Raji (cell line): Measurements from ENCODE around the gene PRIMPOL.

Source experiments
- POLR2A ChIP-seq: IDR thresholded peaks from 2 replicates; pipeline ENCODE4 v1.6.1; 2011; ENCODE audit warnings: low read depth, low read length, control low read depth; ENCODE audit not compliant: insufficient read depth

Gene PRIMPOL

DNA sequence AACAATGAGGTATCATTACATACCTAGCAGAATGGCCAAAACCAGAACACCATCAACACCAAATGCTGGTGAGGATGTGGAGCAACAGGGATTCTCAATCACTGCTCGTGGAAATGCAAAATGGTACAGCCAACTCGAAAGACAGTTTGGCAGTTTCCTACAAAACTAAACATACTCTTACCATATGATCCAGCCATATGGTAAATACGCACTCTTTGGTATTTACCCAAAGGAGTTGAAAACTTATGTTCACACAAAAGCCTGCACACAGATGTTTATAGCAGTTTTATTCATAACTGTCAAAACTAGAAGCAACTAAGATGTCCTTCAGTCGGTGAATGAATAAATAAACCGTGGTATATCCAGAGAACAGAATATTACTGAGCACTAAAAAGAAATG is 8.1 kb upstream of the PRIMPOL start:
- no peak for TF ChIP-seq POLR2A

DNA sequence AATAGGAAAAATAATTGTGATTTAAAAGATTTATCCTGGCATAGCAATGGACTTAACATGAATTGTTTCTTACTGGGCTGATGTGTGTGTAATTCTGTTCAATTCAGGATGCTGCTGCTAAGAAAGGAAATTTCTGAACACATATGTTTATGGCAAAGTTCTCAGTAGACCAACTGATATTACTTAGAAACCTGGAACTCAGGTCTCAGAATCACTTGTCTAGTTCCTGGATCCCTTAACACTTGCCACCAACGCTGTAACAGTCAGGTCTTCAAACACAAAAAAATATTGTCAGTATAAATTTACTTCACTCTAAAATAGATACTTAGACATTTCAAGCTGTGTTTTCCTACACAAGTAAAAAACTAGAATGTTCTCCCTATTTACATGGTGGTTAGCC is 5.8 kb upstream of the PRIMPOL start:
- TF ChIP-seq POLR2A = no peak

DNA sequence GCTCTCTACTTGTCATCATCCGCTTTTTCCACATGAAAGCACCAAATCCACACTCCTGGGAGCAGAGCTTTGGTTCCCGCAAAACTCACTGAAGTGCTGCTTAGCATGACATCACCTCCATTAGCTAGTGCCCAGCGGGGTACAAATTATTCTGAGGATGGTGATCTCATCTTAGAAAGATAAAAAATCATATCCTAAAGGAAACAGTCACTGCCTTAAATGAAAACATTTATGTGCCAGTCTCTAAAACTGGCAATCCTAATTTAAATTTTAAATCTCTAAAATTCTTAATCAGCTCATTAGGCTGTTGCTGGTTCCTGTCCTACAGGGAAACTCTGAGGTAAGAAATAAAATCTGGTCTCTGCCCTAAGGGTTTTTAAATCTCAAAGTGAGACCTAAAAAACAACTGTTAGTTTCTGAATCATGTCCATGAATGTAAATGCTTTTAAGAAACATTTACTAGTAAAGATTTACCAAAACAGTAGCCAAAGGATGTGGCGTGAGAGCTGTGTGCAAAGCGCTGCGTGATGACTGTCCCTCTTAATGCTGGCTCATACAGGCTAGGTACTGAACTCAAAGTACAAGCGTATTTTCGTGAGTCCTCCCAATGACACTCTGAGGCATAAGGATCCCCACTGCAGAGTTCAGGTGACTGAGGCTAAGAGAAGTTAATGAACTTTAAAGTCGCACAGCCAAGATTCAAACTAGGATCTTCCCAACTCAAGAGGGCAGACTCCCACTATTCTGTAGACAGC is 4.8 kb upstream of the PRIMPOL start:
- no peak for TF ChIP-seq POLR2A

DNA sequence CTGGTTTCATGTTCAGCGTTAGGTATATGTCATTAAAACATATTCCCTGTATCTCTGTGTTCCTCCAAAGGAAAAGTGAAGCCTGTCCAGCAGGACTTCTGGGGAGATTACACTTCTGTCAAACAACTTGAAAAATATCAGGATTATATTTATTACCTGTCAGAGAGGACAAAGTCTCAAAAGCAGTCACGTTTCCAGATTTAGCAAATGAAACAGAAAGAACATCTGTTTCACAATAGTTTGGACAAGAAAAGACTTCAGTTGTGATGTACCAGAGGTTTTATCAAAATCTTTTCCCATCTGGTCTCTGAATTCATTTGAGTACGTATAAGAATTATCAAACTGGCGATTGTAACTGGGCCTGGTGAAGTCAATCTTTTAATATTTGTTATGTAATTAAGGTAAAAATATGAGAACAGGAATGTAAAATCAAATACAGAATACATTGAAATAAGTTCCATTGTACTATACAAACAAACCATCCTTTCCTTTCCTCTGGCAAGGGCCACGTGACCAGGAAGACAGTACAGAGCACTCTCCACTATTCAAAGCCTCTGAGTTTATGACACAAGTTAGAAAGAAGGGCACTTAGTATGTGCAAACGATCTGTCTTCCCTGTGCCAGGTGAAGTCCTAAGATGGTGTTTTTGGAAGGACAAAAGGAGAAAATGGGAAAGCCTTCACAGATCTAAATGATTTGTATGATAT is 3.5 kb upstream of the PRIMPOL start:
- no peak for TF ChIP-seq POLR2A

DNA sequence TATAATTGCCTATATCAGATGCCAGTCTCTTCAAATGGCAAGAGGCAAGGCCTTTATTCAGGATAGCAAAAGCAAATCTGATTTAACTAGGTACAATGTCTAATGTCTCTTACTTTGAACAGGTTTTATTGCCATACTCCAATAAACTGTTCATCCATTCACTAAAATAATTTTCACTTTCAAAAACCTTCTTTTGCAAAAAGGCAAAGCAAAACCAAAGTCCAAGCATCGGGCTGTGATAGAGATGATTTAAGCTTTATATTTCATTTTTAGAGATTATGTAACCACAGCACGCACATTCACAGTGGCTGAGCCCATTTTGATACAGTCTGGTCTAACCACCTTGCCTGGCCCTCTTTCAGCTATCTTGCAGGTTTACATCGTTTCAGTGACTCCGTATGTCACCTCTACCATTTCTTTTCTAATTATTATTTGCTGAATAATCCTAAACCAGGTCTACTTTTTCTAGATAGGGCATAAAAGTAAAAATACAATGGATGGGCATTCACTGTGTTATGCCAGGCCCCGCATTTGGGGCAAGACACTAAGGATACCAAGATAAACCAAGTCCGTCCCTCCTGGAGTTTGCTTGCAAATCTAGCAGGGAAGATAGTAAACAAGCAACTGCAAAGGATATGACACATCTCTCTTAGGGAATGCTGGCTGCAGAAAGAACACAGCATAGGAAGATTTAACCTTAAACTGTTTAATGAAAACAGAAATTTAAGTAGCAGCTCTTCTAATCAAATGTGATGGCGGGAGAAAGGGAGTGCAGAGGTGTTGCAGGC is 2.1 kb upstream of the PRIMPOL start:
- no peak for TF ChIP-seq POLR2A

DNA sequence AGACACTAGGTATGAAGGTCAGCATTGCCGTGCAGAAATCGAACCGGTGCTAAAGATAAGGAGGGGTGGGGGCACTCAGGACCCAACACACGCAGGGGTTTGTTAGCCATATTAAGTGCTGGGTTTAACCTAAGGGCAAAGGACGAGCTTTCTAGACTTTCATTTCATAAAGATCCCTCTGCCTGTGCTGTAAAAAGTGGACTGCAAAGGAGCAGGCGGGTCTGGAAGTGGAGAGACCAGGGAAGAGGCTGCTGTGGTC is 1.6 kb upstream of the PRIMPOL start:
- no peak for TF ChIP-seq POLR2A

DNA sequence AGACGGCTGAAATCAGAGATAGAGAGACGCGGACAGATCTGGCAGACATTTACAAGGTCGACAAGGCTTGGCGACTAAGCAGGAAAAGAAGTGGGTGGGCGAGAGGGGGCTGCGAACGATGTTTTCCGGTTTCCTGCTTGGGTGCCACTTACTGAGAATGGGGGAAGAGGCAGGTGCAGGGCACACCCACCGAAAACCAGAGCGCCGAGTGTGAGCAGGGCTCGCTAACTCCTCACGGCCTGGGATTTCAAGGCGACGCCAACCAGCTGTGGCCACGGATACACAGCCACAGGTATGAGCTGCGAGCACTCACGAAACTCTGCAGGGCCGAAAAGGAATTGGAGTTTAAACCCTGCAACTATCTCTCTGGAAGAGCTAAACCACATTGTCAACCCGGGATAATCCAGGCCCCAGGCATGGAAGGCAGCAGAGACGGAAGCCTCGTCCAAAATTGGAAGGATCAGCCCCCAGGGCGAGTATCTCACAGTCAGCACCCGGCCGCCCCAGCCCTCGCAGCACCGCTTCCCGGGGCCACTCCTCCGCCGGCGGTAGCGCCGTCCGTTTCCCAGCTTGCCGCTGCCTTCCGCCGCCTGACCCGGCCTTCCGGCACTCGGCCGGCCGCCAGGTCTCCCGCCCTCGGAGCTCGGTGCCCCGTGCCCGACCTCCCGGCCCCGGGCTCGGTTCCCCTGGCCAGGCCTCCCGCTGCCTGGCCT is 1.1 kb upstream of the PRIMPOL start:
- TF ChIP-seq POLR2A = no peak

DNA sequence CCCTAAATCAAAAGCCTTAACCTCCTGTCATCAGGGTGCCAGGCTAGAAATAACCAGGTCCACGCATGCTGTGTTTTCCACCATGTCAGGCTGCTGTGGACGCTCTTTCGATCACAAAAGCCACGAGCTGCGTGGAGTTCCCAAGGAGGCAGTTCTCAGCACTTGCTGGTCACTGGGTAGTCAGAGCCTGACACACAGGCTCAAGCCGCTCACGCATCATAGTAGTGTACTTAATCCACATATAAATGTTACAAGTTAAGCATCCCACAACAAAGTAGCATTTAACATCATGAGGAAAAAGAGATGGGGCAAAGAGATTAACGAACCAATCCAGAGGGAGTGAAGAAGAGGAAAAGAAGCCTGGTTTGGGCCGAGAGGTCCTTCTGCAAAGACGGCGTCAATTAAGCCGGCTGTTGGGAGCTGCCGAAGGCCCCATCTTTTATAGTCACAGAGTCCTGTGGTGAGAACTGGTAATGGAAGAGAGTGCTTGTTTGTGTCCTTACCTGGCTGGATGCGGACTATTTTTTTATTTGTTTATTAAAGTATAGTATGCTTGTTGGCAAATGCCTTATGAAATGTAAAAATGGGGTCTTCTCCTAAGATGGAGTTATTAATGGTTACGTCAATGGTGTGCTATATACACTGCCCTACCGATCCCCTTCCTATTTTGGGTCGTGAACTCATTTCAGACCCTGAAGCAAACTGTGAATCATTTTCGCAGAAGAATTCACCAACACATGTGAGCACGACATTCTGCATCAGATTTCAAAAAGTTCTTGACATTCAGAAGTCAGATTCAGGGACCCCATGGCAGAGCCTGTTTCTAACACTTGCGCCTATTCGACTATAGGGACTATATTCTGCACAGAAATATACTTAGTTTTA is 675 bp downstream of the PRIMPOL start:
- no peak for TF ChIP-seq POLR2A

DNA sequence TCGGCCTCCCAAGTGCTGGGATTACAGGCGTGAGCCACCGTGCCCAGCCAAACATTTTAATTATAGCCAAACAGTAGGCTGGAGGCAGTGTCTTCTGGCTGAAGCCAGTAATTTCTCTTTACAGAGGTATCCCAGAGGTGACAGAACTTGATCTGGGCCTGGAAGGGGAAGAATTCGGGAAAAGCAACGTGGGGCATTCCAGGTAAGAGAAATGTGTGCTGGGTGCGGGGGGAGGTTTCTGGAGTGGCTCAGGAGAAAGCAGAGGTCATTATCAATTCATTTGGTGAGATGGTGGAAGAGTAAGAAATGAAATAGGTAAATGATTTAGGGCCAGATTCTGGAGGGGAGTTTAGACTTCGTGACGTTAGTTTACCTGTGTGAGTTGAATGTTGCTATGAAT is 2.4 kb downstream of the PRIMPOL start:
- TF ChIP-seq POLR2A = no peak

DNA sequence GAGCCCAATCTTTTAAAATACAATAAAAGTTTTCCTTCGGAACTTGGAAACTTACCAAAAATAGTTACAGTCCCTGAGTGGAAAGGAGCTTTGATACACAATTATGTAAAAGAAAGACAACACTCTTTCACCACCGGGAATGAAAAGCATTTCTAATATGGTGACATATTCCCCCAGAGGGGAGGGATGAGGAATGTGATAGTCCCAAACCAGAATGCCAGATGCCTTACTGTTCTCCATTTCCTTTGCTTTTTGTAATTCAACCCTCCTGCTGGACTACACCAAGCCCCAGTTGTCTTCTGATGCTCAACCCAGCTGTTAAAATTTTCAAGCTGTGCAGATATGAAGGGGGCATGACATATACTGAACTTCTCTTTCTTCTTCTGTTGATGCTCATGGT is 4.1 kb downstream of the PRIMPOL start:
- no peak for TF ChIP-seq POLR2A

DNA sequence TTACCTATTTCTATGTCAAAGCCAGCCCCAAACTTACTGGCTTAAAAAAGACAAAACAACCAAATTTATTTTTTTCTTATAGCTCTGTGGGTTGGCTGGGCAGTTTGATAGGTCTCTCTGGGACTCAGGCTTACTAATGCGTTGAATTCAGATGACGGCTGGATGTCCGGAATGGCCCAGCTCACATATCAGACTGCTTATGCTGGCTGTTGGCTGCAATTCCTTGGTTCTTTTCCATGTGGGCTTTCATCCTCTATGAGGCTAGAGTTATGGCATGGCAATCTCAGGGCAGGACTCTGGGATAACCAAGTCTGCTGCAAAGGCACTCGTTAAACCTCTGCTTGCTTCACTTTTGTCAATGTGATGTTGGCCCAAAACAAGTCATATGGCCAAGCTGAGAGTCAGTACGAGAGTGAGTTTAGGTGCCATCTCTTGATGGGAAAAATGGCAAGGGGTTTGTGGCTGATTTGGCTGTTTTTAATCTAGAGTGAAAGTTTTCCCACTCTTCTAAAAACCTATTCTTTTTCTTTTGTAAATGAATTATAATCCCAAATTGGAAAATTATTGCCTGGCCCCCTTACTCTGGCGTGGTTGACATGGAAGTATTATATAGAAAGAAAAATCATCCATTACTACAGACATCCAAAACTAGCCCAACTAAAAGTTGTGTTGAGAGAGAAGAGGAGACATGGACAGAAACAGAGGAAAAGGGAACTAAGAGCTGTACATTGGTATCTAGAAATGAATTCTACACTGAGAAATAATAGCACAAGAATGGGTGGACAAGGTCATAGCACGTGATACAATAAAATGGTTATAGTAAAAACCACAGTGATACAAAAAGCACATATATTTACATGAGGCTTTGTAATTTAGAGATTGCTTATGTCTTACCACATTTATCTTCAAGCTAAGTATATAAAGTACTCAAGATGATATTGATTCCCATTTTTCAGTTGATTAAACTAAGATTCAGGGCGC is 6.6 kb downstream of the PRIMPOL start:
- no peak for TF ChIP-seq POLR2A

DNA sequence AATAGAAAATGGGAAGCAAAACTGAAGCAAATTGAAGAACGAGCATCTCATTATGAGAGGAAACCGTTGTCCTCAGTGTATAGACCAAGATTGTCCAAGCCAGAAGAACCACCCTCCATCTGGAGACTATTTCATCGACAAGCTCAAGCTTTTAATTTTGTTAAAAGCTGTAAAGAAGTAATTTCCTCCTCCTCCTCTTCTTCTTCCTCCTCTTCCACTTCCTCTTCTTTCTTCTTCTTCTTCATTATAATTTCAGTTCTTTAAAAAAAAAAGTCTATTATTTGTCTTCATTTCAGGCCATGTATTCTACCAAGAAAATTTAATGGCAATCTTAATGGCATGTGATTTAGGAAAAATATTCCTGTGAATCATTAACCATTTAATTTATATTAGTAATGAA is 7.6 kb downstream of the PRIMPOL start:
- no peak for TF ChIP-seq POLR2A

DNA sequence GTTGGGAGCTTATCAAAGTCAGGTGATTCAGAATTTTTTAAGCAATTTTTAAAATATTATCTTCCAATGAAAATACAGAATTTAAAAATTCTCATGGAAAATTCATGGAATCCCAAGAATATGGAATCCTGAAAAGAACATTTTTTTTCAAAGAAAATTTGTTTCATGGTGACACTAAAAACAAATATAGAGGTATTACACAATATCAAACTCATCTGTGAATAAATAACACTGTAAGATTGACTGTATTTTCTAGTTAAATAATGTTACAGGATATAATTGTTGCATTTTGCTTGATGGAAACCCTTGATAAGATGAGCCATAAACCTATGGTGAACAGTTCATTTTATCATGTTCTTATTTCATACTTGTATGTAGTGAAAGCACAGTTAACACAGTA is 11.4 kb downstream of the PRIMPOL start:
- TF ChIP-seq POLR2A = no peak

DNA sequence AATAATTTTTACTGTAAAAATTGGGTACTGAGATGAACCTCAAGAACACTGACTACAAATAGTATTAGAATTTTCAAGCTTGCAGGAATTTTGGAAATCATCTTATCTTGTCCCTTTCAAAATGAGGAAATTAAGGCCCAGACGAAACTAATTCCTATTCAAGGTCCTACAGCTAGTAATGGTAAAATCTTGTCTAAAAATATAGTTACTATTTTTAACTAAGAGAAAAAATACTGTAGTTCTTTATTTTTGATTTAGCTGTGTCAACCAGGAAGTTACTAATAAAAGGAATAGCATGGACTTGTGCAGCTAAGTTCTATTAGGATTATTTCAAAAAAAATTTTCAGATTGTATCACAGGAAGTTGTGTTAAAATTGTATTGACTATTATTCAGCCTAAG is 12.7 kb downstream of the PRIMPOL start:
- TF ChIP-seq POLR2A = no peak
